Measurements from ENCODE around the gene LMTK3. TPM values are rescaled to one million over a fixed set of nuclear protein-coding genes. Genes with fewer than 3 reads are reported as not detected.

The LMTK3 gene
- total RNA-seq, 1 donor from 2014 or later: 12.2 TPM

GRCh38 chr19:48499316-48500090 lies 12.1 kb downstream of the LMTK3 start:
- no peak for DNase-seq (ENCODE audit: extremely low spot score, unreplicated experiment)
- Mint-ChIP-seq H3K27ac (no peak overlapping the region), H3K36me3 (no peaks in the 10 kb centered on the region), H3K9me3 (no peaks in the 10 kb centered on the region), H3K4me3 (peak overlapping the region; percentile 34), H3K27me3 (peaks cover 3% of the 10 kb centered on the region), H3K4me1 (ENCODE audit: unreplicated experiment) (peaks cover 15% of the 10 kb centered on the region)
- TF ChIP-seq, protein P1, sequence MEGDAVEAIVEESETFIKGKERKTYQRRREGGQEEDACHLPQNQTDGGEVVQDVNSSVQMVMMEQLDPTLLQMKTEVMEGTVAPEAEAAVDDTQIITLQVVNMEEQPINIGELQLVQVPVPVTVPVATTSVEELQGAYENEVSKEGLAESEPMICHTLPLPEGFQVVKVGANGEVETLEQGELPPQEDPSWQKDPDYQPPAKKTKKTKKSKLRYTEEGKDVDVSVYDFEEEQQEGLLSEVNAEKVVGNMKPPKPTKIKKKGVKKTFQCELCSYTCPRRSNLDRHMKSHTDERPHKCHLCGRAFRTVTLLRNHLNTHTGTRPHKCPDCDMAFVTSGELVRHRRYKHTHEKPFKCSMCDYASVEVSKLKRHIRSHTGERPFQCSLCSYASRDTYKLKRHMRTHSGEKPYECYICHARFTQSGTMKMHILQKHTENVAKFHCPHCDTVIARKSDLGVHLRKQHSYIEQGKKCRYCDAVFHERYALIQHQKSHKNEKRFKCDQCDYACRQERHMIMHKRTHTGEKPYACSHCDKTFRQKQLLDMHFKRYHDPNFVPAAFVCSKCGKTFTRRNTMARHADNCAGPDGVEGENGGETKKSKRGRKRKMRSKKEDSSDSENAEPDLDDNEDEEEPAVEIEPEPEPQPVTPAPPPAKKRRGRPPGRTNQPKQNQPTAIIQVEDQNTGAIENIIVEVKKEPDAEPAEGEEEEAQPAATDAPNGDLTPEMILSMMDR (conservative IDR thresholded peaks at IDR 0.05): no peak

DNA sequence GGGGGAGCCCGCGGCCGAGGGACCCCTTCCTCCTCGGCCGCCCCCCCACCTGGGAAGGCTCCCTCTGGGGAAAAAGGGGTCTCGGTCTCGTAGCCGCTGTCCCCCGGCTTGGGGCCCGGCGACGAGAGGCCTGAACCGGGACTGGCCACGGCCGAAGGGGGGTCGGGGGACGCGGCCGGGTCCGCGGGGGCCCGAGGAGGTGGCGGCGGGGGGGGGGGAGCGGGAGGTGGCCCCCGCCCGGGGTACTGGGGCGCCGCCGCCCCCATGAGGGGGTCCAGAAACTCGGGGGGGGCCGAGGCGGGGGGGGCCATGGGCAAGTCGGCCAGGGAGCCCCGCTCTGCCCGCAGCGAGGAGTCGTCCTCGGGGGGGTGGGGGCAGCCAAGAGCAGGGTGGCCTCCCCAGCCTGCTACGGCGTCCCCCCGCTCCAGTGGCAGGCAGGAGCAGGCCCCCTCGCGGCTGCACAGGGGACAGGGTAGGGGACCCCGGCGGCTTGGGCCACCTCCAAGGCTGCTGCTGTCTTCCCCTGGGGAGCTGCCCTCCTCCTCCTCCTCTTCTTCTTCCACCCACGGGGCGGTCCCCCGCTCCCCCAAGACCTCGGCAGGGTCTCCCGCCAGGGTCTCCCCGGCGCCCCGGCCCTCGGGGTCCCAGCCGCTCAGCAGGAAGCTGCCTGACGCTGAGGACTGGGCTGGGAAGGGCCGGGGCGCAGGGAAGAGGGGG lies 12.9 kb downstream of the LMTK3 start:
- Mint-ChIP-seq H3K27me3 (peaks cover 5% of the 10 kb centered on the region), H3K4me1 (ENCODE audit: unreplicated experiment) (peaks cover 18% of the 10 kb centered on the region), H3K9me3 (no peaks in the 10 kb centered on the region), H3K36me3 (no peaks in the 10 kb centered on the region), H3K4me3 (no peak overlapping the region), H3K27ac (no peak overlapping the region)
- TF ChIP-seq, protein P1 (conservative IDR thresholded peaks at IDR 0.05): no peak
- DNase-seq (ENCODE audit: extremely low spot score, unreplicated experiment): no peak

- peaks cover 5% of the 10 kb centered on the region for H3K27me3 Mint-ChIP-seq
- DNase-seq (ENCODE audit: extremely low spot score, unreplicated experiment): no peak
- no peak overlapping the region for H3K27ac Mint-ChIP-seq
- TF ChIP-seq, protein P1 (conservative IDR thresholded peaks at IDR 0.05): no peak
- H3K4me1 Mint-ChIP-seq (ENCODE audit: unreplicated experiment): peaks cover 18% of the 10 kb centered on the region
- H3K9me3 Mint-ChIP-seq: no peaks in the 10 kb centered on the region
- no peak overlapping the region for H3K4me3 Mint-ChIP-seq
- no peaks in the 10 kb centered on the region for H3K36me3 Mint-ChIP-seq
These were observed 13.7 kb downstream of the LMTK3 start for GRCh38 chr19:48497728-48498594.

- DNase-seq (ENCODE audit: extremely low spot score, unreplicated experiment): no peak
- Mint-ChIP-seq H3K27ac (peak overlapping the region; percentile 53), H3K4me1 (ENCODE audit: unreplicated experiment) (peaks cover 25% of the 10 kb centered on the region), H3K9me3 (peaks cover 6% of the 10 kb centered on the region), H3K4me3 (peak overlapping the region; percentile 31), H3K36me3 (no peaks in the 10 kb centered on the region), H3K27me3 (peaks cover 14% of the 10 kb centered on the region)
- TF ChIP-seq, protein P1 (conservative IDR thresholded peaks at IDR 0.05): no peak
These were observed 14.5 kb downstream of the LMTK3 start for GRCh38 chr19:48496959-48497727.

DNA sequence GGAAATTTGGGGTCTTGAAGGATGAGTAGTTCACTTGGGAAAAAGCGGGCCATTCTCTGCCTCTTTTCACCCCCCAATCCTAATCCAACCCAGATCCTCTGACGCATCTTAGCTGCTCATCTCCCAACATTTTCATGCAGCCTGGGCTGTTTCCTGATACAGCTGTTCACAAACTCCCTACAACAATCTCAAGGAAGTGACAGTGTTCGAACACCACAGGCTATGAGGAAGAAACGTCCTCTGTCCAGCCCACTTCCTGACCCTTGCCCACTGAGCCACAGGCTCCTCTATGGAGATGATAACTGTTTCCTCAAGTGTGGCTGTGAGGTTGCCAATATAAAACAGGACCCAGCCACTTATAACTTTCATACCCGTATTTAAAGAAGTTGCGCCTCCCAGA lies 16.2 kb downstream of the LMTK3 start:
- Mint-ChIP-seq H3K9me3 (peaks cover 6% of the 10 kb centered on the region), H3K4me1 (ENCODE audit: unreplicated experiment) (peaks cover 32% of the 10 kb centered on the region), H3K36me3 (no peaks in the 10 kb centered on the region), H3K27ac (peak overlapping the region; percentile 90), H3K4me3 (peak overlapping the region; percentile 87), H3K27me3 (peaks cover 26% of the 10 kb centered on the region)
- DNase-seq (ENCODE audit: extremely low spot score, unreplicated experiment): no peak
- TF ChIP-seq, protein P1 (conservative IDR thresholded peaks at IDR 0.05): no peak

All from type B pancreatic cell (in vitro differentiated cells).